Right ventricle myocardium inferior (tissue), 1 donor: ENCODE results near the gene SLC6A7. TPM values are rescaled to one million over a fixed set of nuclear protein-coding genes. Genes with fewer than 3 reads are reported as not detected.
A peak's percentile ranks its signal among the peaks of the same experiment; 100 is the strongest.

Experiments
- ATAC-seq: fragments of 200-7000 bp; cut with Tn5 transposase; one replicate; pipeline ENCODE4 v1.9.1; 2020; ENCODE audit warnings: mild to moderate bottlenecking, moderate library complexity
- DNase-seq: peaks from one replicate; pipeline ENCODE4 v3.0.0; 2021; ENCODE audit errors: missing footprints
- intact Hi-C: fragments of 100-400 bp; cut with DNase I; formaldehyde crosslinking; loops from one replicate; pipeline ENCODE4 v1.11.0; 2022
- total RNA-seq: library from RNA; stranded (reverse); fragmentation: NEBNext Ultra II Directional; extraction: Animal tissue kit (Norgen Biotek cat#: 25700); gene quantifications from one replicate; pipeline ENCODE4 v1.2.1, GENCODE V29; 2021
- donor health status: DM: no; HTN: yes; CAD: no; lungs with severe emphysema.

The SLC6A7 gene
- total RNA-seq, 1 donor from 2014 or later: not detected

GRCh38 chr5:150183436-150183835 is 6.4 kb upstream of the SLC6A7 start:
- no peak for ATAC-seq
- intact Hi-C loops: no loop called here
- no peak for DNase-seq

GRCh38 chr5:150184006-150184405 is 5.9 kb upstream of the SLC6A7 start:
- intact Hi-C loops: no loop called here
- ATAC-seq: no peak
- no peak for DNase-seq

- DNase-seq: no peak
- intact Hi-C loops: no loop called here
- no peak for ATAC-seq
These were observed 4.6 kb upstream of the SLC6A7 start for GRCh38 chr5:150184990-150185912.

- no peak for ATAC-seq
- intact Hi-C loops: no loop called here
- no peak for DNase-seq
These were observed 3.7 kb upstream of the SLC6A7 start for GRCh38 chr5:150186137-150186536.

- intact Hi-C loops: no loop called here
- DNase-seq: no peak
- ATAC-seq: peak; percentile 36
These were observed 3.0 kb upstream of the SLC6A7 start for GRCh38 chr5:150186897-150187296.

GRCh38 chr5:150188146-150188842 is 1.6 kb upstream of the SLC6A7 start:
- no peak for DNase-seq
- intact Hi-C loops: no loop called here
- no peak for ATAC-seq

- DNase-seq: no peak
- no peak for ATAC-seq
- intact Hi-C loops: no loop called here
These were observed 536 bp upstream of the SLC6A7 start for GRCh38 chr5:150189326-150189725.

- no peak for ATAC-seq
- intact Hi-C loops: no loop called here
- no peak for DNase-seq
These were observed 679 bp downstream of the SLC6A7 start for GRCh38 chr5:150190503-150190979.

GRCh38 chr5:150190987-150191386 is 1.1 kb downstream of the SLC6A7 start:
- ATAC-seq (no peak), DNase-seq (no peak)
- intact Hi-C loops: no loop called here

- no peak for ATAC-seq
- intact Hi-C loops: no loop called here
- DNase-seq: no peak
These were observed 2.6 kb downstream of the SLC6A7 start for GRCh38 chr5:150192462-150192861.

GRCh38 chr5:150195736-150196485 is 6.0 kb downstream of the SLC6A7 start:
- ATAC-seq (no peak), DNase-seq (no peak)
- intact Hi-C loops: no loop called here

- ATAC-seq: no peak
- intact Hi-C loops: no loop called here
- DNase-seq: no peak
These were observed 6.7 kb downstream of the SLC6A7 start for GRCh38 chr5:150196514-150196913.

- no peak for DNase-seq
- intact Hi-C loops: no loop called here
- ATAC-seq: no peak
These were observed 7.1 kb downstream of the SLC6A7 start for GRCh38 chr5:150196986-150197385.

- intact Hi-C loops: no loop called here
- no peak for ATAC-seq
- DNase-seq: no peak
These were observed 7.6 kb downstream of the SLC6A7 start for GRCh38 chr5:150197476-150197875.

- ATAC-seq (no peak), DNase-seq (no peak)
- intact Hi-C loops: no loop called here
These were observed 12.6 kb downstream of the SLC6A7 start for GRCh38 chr5:150202501-150202900.

- intact Hi-C loops: no loop called here
These were observed 14.1 kb downstream of the SLC6A7 start for GRCh38 chr5:150203832-150204589.

GRCh38 chr5:150204590-150204960 is 14.7 kb downstream of the SLC6A7 start:
- DNase-seq: no peak
- no peak for ATAC-seq
- intact Hi-C loops: no loop called here

More at GRCh38 chr5:150203832-150204589, 14.1 kb downstream of the SLC6A7 start:
- DNase-seq: no peak
- no peak for ATAC-seq

- DNase-seq: no peak
- ATAC-seq: no peak
- intact Hi-C loops: no loop called here
These were observed 16.4 kb downstream of the SLC6A7 start for GRCh38 chr5:150206098-150206778.
